H9 (cell line): ENCODE data around the gene DLGAP4. TPM values are rescaled to one million over a fixed set of nuclear protein-coding genes. Genes with fewer than 3 reads are reported as not detected.

Experiments
- DNase-seq: peaks from one replicate; pipeline ENCODE4 v3.0.0-alpha.2; 2017
- H2AFZ ChIP-seq: one replicate; pipeline ENCODE4 v1.6.1; 2013; ENCODE audit warnings: mild to moderate bottlenecking, low read length, control low read depth, moderate library complexity
- H2AK5ac ChIP-seq: 2 replicates; pipeline ENCODE4 v1.6.1; 2013; ENCODE audit warnings: low read length, control low read depth, mixed read lengths; ENCODE audit not compliant: insufficient read length
- H2BK120ac ChIP-seq: one replicate; pipeline ENCODE4 v1.6.1; 2013; ENCODE audit warnings: low read depth, mild to moderate bottlenecking, low read length, control low read depth, inconsistent platforms; ENCODE audit not compliant: poor library complexity, severe bottlenecking
- H2BK12ac ChIP-seq: 2 replicates; pipeline ENCODE4 v1.6.1; 2013; ENCODE audit warnings: low read length, control low read depth, mixed read lengths, low read depth; ENCODE audit not compliant: insufficient read length
- H2BK15ac ChIP-seq: 2 replicates; pipeline ENCODE4 v1.6.1; 2013; ENCODE audit warnings: low read depth, low read length, control low read depth
- H2BK20ac ChIP-seq: one replicate; pipeline ENCODE4 v1.6.1; 2013; ENCODE audit warnings: low read depth, mild to moderate bottlenecking, low read length, control low read depth, inconsistent platforms; ENCODE audit not compliant: poor library complexity, severe bottlenecking
- H2BK5ac ChIP-seq: 2 replicates; pipeline ENCODE4 v1.6.1; 2013; ENCODE audit warnings: low read length, control low read depth, mixed read lengths; ENCODE audit not compliant: insufficient read length
- H3K14ac ChIP-seq: 2 replicates; pipeline ENCODE4 v1.6.1; 2013; ENCODE audit warnings: low read length, control low read depth; ENCODE audit not compliant: insufficient read depth
- H3K18ac ChIP-seq: 2 replicates; pipeline ENCODE4 v1.6.1; 2013; ENCODE audit warnings: low read depth, mild to moderate bottlenecking, mixed read lengths, low read length, control low read depth; ENCODE audit not compliant: insufficient read length
- H3K23ac ChIP-seq: 2 replicates; pipeline ENCODE4 v1.6.1; 2013; ENCODE audit warnings: low read length, control low read depth, mixed read lengths, low read depth; ENCODE audit not compliant: insufficient read length
- H3K23me2 ChIP-seq: 2 replicates; pipeline ENCODE4 v1.6.1; 2013; ENCODE audit warnings: low read depth, mild to moderate bottlenecking, mixed read lengths, low read length, control low read depth; ENCODE audit not compliant: insufficient read length, poor library complexity, severe bottlenecking
- H3K27ac ChIP-seq: 2 replicates; pipeline ENCODE4 v1.5.1; 2013; ENCODE audit warnings: low read length, control low read depth, mixed read lengths, low read depth; ENCODE audit not compliant: insufficient read length
- H3K27me3 ChIP-seq: 2 replicates; pipeline ENCODE4 v1.6.1; 2013; ENCODE audit warnings: low read length, control low read depth, inconsistent platforms; ENCODE audit not compliant: insufficient read depth
- H3K4ac ChIP-seq: 2 replicates; pipeline ENCODE4 v1.6.1; 2013; ENCODE audit warnings: low read depth, mild to moderate bottlenecking, control low read depth, inconsistent platforms, low read length, moderate library complexity
- H3K4me1 ChIP-seq: 2 replicates; pipeline ENCODE4 v1.6.1; 2013; ENCODE audit warnings: low read length, control low read depth, inconsistent platforms; ENCODE audit not compliant: insufficient read depth
- H3K4me2 ChIP-seq: 2 replicates; pipeline ENCODE4 v1.6.1; 2013; ENCODE audit warnings: low read length, control low read depth, mixed read lengths; ENCODE audit not compliant: insufficient read length, insufficient read depth
- H3K56ac ChIP-seq: 2 replicates; pipeline ENCODE4 v1.6.1; 2013; ENCODE audit warnings: low read depth, mild to moderate bottlenecking, mixed read lengths, low read length, control low read depth; ENCODE audit not compliant: insufficient read length
- H3K79me1 ChIP-seq: 2 replicates; pipeline ENCODE4 v1.6.1; 2013; ENCODE audit warnings: low read depth, mild to moderate bottlenecking, moderate library complexity, low read length, control low read depth, inconsistent platforms; ENCODE audit not compliant: insufficient read depth, poor library complexity, severe bottlenecking
- H3K79me2 ChIP-seq: 2 replicates; pipeline ENCODE4 v1.6.1; 2013; ENCODE audit warnings: low read length, control low read depth, inconsistent platforms; ENCODE audit not compliant: insufficient read depth
- H3K9ac ChIP-seq: 2 replicates; pipeline ENCODE4 v1.6.1; 2013; ENCODE audit warnings: low read length, control low read depth, mixed read lengths; ENCODE audit not compliant: insufficient read length; ENCODE audit errors: extremely low read depth
- H3K9me3 ChIP-seq: one replicate; pipeline ENCODE4 v1.6.1; 2013; ENCODE audit warnings: low read depth, low read length, inconsistent platforms; ENCODE audit not compliant: control insufficient read depth
- H3T11ph ChIP-seq: one replicate; pipeline ENCODE4 v1.6.1; 2013; ENCODE audit warnings: mild to moderate bottlenecking, low read length, control low read depth, inconsistent platforms
- H4K20me1 ChIP-seq: one replicate; pipeline ENCODE4 v1.6.1; 2013; ENCODE audit not compliant: control insufficient read depth, insufficient read length, insufficient read depth
- H4K5ac ChIP-seq: 2 replicates; pipeline ENCODE4 v1.6.1; 2013; ENCODE audit warnings: low read depth, mild to moderate bottlenecking, mixed read lengths, low read length, control low read depth; ENCODE audit not compliant: insufficient read length
- H4K8ac ChIP-seq: replicated peaks from 2 replicates; pipeline ENCODE4 v1.6.1; 2013; ENCODE audit warnings: low read length, control low read depth, mixed read lengths, low read depth; ENCODE audit not compliant: insufficient read length
- H4K91ac ChIP-seq: 2 replicates; pipeline ENCODE4 v1.6.1; 2013; ENCODE audit warnings: low read depth, mild to moderate bottlenecking, moderate library complexity, mixed read lengths, low read length, control low read depth; ENCODE audit not compliant: insufficient read length
- H3K27ac Mint-ChIP-seq, 3 experiments: 2 replicates in 2 of 3; 3 replicates in 1 of 3; pipeline ENCODE4 v1.8.0; 2020 to 2021; ENCODE audit warnings: mixed read lengths in 3 of 3, mild to moderate bottlenecking in 1 of 3, moderate library complexity in 1 of 3
- H3K27me3 Mint-ChIP-seq: 2 replicates; pipeline ENCODE4 v1.8.0; 2021; ENCODE audit warnings: low read depth, mild to moderate bottlenecking, moderate library complexity, mixed read lengths
- H3K36me3 Mint-ChIP-seq, 3 experiments: 2 replicates in 2 of 3; 3 replicates in 1 of 3; pipeline ENCODE4 v1.8.0; 2020 to 2021; ENCODE audit warnings: low read depth in 3 of 3, mixed read lengths in 3 of 3; ENCODE audit not compliant: insufficient read depth in 1 of 3
- H3K4me1 Mint-ChIP-seq, 2 experiments: 2 replicates each; pipeline ENCODE4 v1.8.0; 2020; ENCODE audit warnings: mixed read lengths in 2 of 2
- H3K4me3 Mint-ChIP-seq, 2 experiments: 2 replicates in 1 of 2; 3 replicates in 1 of 2; pipeline ENCODE4 v1.8.0; 2020 to 2021; ENCODE audit warnings: mild to moderate bottlenecking in 2 of 2, mixed read lengths in 2 of 2, moderate library complexity in 1 of 2
- H3K9me3 Mint-ChIP-seq, 2 experiments: 2 replicates in 1 of 2; 3 replicates in 1 of 2; pipeline ENCODE4 v1.8.0; 2020; ENCODE audit warnings: mild to moderate bottlenecking in 2 of 2, mixed read lengths in 2 of 2, moderate library complexity in 1 of 2
- WGBS: extraction: QIAGEN DNeasy Blood & Tissue Kit; methylation state at CpG from one replicate; pipeline ENCODE4 v1.1.7; 2013; ENCODE audit warnings: missing lambda C conversion rate, low lambda C conversion rate, mixed read lengths; ENCODE audit not compliant: insufficient read length; ENCODE audit errors: extremely low coverage; 5-methylcytosine and 5-hydroxymethylcytosine counted together
- total RNA-seq: library from RNA; stranded (reverse); gene quantifications from 2 replicates; pipeline ENCODE4 v1.2.1, GENCODE V29; 2021
- TF ChIP-seq, protein P1 (sequence below): fragments of 200-600 bp; sonication (generic); conservative IDR thresholded peaks from 3 replicates; pipeline ENCODE4 v1.8.0; 2021; ENCODE audit warnings: antibody characterized with exemption, mild to moderate bottlenecking

DLGAP4 gene
- total RNA-seq, 1 experiment from 2014 or later, result 48.0 TPM

DNA sequence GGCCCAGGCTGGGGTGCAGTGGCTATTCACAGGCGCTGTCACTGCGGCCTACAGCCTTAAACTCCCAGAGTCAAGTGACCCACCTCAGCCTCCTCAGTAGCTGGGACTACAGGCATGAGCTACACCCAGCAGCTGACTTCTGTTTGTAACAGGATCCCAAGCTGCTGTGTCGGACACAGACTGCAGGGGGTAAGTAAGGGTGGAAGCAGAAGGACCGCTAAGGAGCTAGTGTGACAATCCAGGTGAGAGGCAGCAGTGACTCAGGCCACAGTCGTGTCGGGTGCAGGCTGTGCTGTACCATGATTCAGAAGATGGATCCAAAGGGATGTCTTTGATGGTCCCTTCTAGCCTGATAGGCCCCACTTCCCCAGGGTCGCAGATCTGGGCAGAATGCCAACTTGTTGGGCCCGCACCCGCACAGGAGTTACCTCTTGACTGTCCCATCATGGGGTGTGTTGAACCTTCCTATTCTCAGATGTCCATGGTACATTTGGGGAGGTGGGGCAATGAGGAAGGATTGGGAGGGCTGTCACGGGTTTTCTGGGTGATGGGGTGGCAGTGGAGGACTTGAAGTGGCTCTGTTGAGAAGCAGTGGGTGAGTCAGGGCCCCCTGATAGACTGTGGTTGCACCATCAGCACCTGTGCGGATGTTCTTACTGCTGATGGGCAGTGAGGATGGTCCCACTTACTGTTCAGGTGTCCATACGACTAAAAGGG lies 44.6 kb upstream of the DLGAP4 start:
- no peak overlapping the region for H3K9ac ChIP-seq
- H2BK20ac ChIP-seq, result no peak overlapping the region
- TF ChIP-seq, protein P1, sequence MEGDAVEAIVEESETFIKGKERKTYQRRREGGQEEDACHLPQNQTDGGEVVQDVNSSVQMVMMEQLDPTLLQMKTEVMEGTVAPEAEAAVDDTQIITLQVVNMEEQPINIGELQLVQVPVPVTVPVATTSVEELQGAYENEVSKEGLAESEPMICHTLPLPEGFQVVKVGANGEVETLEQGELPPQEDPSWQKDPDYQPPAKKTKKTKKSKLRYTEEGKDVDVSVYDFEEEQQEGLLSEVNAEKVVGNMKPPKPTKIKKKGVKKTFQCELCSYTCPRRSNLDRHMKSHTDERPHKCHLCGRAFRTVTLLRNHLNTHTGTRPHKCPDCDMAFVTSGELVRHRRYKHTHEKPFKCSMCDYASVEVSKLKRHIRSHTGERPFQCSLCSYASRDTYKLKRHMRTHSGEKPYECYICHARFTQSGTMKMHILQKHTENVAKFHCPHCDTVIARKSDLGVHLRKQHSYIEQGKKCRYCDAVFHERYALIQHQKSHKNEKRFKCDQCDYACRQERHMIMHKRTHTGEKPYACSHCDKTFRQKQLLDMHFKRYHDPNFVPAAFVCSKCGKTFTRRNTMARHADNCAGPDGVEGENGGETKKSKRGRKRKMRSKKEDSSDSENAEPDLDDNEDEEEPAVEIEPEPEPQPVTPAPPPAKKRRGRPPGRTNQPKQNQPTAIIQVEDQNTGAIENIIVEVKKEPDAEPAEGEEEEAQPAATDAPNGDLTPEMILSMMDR, result no peak
- no peaks in the 10 kb centered on the region; the same call in 1 of the 2 replicates for H3K79me2 ChIP-seq
- Mint-ChIP-seq H3K9me3 (no peaks in the 10 kb centered on the region), H3K36me3 (peaks cover 2 to 7% (median 2%) of the 10 kb centered on the region in 3 experiments; a peak in 5 of 7 replicates), H3K4me1 (peaks cover 16 to 22% of the 10 kb centered on the region in 2 experiments), H3K27ac (no peak overlapping the region), H3K27me3 (no peaks in the 10 kb centered on the region; the same call in 1 of the 2 replicates), H3K4me3 (no peak overlapping the region)
- no peak for DNase-seq
- H3K23me2 ChIP-seq, result no peaks in the 10 kb centered on the region
- no CpG with 5 or more reads among the region's 12 CpGs for WGBS
- H3T11ph ChIP-seq, result no peak overlapping the region
- H2AFZ ChIP-seq, result no peak overlapping the region
- H4K8ac ChIP-seq, result no peak overlapping the region
- no peak overlapping the region for H2BK12ac ChIP-seq
- no peak overlapping the region for H4K91ac ChIP-seq
- no peak overlapping the region for H3K56ac ChIP-seq
- no peak overlapping the region for H3K4me2 ChIP-seq
- no peak overlapping the region for H3K23ac ChIP-seq
- H3K27ac ChIP-seq, result no peak overlapping the region
- no peak overlapping the region for H3K18ac ChIP-seq
- H3K4ac ChIP-seq, result no peak overlapping the region
- H2AK5ac ChIP-seq, result no peak overlapping the region
- no peak overlapping the region for H2BK15ac ChIP-seq
- H3K14ac ChIP-seq, result no peak overlapping the region; the same call in 1 of the 2 replicates
- H3K4me1 ChIP-seq, result peaks cover 5% of the 10 kb centered on the region; the same call in 1 of the 2 replicates
- no peaks in the 10 kb centered on the region for H3K9me3 ChIP-seq
- H3K79me1 ChIP-seq, result no peaks in the 10 kb centered on the region
- no peak overlapping the region for H2BK5ac ChIP-seq
- H2BK120ac ChIP-seq, result no peak overlapping the region
- no peaks in the 10 kb centered on the region for H4K20me1 ChIP-seq
- no peaks in the 10 kb centered on the region for H3K27me3 ChIP-seq
- H4K5ac ChIP-seq, result no peak overlapping the region
